SK-N-SH (cell line): Measurements from ENCODE around the gene ZNF280C.

ENCODE experiments used
- TEAD4 ChIP-seq: IDR thresholded peaks from 2 replicates; pipeline ENCODE4 v1.4.0; 2012; ENCODE audit warnings: mild to moderate bottlenecking, borderline replicate concordance; ENCODE audit not compliant: insufficient read depth
- TF ChIP-seq, protein P1 (sequence below): fragments of 200-600 bp; sonication (generic); IDR thresholded peaks from 2 replicates; pipeline ENCODE4 v1.6.1; 2017; ENCODE audit warnings: antibody characterized with exemption, mild to moderate bottlenecking, moderate library complexity

DNA sequence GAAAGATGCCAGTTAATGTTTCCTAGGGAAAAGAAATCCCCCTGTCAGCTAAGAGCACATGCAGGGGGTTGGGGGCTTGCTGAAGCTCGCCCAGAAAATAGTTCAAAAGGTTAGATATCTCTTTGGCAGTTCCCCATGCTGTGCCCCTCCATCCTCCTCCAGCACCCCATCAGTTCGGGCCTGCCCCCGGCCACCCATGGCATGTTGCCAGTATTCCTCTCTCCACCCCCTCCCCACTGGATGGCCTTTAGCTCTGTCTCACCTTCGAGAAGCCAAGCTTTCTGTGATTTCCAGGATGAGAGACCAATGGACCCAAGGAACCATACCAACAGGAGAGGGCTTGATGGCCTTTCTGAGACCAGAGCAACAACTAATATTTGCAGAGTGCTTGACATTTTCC, 91.8 kb downstream of the ZNF280C start:
- no peak for TF ChIP-seq TEAD4
- TF ChIP-seq, protein P1, sequence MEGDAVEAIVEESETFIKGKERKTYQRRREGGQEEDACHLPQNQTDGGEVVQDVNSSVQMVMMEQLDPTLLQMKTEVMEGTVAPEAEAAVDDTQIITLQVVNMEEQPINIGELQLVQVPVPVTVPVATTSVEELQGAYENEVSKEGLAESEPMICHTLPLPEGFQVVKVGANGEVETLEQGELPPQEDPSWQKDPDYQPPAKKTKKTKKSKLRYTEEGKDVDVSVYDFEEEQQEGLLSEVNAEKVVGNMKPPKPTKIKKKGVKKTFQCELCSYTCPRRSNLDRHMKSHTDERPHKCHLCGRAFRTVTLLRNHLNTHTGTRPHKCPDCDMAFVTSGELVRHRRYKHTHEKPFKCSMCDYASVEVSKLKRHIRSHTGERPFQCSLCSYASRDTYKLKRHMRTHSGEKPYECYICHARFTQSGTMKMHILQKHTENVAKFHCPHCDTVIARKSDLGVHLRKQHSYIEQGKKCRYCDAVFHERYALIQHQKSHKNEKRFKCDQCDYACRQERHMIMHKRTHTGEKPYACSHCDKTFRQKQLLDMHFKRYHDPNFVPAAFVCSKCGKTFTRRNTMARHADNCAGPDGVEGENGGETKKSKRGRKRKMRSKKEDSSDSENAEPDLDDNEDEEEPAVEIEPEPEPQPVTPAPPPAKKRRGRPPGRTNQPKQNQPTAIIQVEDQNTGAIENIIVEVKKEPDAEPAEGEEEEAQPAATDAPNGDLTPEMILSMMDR: no peak
